T follicular helper cell (primary cell): ENCODE results near the gene RAI14.
"Not testable (repeated sequence)": the region's sequence is repeated elsewhere in the genome, so short reads cannot be mapped to it uniquely, and the experiment has no call there.

Source experiments
- DNase-seq: peaks from one replicate; pipeline ENCODE4 v3.0.0-alpha.2; 2020; ENCODE audit warnings: low read depth

The RAI14 gene

GRCh38 chr5:34770486-34770885 lies 114.4 kb downstream of the RAI14 start:
- DNase-seq = no peak

DNA sequence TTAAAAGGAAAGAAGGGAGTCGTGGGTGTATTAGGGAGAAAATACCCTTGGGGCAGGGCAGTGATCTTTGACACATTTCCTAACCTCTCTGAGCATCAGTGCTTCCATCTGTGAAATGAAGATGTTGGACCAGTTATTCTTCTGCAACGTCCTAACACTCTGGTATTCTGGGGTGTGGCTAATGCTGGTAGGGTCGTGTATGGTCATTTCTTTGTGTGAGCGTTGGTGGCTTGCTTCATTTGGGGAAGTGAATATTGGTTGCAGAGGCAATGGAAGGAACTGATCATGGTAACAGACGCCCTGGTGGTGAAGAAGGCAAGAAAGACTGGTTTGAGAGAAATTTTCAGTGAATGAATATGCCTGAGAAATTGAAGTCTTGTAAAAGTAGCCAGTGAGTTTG lies 114.9 kb downstream of the RAI14 start:
- no peak for DNase-seq

DNA sequence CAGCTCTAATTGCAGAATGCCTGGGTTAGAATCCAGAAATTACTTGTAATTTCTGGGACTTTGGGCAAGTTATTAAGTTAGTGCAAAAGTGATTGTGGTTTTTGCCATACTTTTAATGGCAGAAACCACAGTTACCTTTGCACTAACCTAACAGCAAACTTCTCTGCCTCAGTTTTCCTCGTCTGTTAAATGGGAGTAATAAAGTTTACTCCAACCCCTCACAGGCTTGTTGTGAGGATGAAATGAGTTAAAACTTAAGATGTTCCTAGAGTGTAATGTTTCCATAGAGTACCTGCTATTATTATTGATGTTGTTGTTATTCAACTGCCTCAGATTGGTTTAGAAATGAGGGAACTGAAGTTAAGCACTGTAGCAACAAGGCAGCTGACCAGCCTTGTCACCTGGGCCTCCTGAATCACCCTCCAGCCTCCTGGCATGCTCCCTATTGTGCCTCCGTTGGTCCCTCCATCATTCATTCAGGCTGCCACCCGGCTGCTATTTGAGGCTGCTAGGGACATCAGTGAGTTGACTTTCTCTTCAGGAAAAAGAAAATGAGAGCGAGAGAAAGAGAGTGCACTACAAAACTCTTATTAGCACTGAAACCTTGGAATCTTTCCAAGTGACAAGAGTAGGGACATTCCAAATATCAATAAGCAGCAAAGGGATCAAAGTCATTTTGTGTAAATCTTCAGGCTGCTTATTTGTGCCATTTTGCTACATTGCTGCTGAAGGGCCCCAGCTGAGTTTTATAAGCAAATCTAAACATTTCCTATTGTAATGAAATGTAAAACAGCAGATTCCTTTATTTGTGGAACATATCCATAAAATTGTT lies 116.4 kb downstream of the RAI14 start:
- no peak for DNase-seq

DNA sequence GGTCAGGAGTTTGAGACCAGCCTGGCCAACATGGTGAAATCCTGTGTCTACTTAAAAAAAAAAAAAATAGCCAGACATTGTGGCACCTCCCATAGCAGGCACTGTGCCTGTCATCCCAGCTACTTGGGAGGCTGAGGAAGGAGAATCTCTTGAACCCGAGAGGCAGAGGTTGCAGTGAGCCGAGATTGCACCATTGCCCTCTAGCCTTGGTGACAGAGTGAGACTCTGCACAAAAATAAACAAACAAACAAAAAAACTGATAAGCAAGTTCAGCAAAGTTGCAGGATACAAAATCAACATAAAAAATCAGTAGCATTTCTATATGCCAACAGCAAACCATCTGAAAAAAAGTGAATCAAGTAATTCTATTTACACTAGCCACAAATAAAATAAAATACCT lies 118.0 kb downstream of the RAI14 start:
- DNase-seq = no peak

DNA sequence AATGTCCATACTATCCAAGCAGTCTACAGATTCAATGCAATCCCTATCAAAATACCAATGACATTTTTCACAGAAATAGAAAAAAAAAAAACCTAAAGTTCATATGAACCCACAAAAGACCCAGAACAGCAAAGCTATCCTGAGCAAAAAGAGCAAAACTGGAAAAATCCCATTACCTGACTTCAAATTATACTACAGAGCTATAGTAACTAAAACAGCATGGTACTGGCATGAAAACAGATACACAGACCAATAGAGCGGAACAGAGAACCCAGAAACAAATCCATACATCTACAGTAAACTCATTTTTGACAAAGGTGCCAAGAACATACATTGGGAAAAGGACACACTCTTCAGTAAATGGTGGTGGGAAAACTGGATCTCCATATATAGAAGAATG lies 118.5 kb downstream of the RAI14 start:
- not testable (repeated sequence) for DNase-seq

- DNase-seq = no peak
Measured at GRCh38 chr5:34775886-34776285, 119.8 kb downstream of the RAI14 start.

DNA sequence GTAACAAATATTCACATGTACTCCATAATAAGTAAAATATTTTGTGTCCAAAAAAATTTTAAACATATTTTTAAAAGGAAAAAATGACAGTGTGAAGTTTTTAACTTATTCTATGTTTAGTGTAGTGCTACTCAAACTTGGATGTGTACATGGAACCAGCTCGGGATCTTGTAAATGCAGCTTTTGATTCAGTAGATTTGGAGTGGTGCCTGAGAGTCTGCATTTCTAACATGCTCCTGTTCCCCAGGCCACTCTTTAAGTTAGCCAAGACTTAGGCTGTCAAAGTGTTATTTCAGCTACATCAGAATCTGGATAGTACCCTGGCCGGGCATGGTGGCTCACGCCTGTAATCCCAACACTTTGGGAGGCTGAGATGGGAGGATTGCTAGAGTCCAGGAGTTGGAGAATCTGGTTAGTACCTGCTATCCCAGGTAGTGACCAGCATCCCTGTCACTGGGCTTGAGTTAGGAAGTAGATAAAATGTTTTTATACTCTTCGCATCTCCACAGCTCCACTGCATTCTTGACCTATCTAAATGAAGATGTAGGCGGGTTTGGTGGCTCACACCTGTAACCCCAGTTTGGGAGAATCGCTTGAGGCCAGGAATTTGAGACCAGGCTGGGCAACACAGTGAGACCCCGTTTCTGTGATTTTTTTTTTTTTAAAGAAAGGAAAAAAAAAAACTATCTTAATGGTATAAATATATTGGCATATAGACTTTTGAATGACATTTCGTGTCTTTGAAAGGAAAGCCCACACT lies 122.1 kb downstream of the RAI14 start:
- no peak for DNase-seq

DNA sequence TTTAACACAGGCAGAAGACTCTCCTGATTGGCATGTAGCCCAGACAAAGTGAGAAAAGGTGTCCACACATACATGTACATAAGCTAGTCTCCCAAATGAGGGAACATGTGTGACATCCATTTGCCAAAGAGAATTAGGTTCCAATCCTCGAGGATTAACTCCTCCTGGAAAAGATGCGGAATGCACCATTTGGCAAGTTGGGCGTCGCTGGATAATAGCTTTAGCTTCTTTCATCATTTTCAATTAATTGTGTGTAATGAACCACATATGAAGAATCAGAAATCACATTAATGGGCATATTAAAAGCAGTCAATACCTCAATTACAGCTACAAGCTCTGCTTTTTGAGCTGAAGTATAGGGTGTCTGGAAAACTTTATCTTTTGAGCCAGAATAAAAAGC lies 127.8 kb downstream of the RAI14 start:
- not testable (repeated sequence) for DNase-seq

GRCh38 chr5:34787035-34787434 lies 130.9 kb downstream of the RAI14 start:
- DNase-seq = no peak

DNA sequence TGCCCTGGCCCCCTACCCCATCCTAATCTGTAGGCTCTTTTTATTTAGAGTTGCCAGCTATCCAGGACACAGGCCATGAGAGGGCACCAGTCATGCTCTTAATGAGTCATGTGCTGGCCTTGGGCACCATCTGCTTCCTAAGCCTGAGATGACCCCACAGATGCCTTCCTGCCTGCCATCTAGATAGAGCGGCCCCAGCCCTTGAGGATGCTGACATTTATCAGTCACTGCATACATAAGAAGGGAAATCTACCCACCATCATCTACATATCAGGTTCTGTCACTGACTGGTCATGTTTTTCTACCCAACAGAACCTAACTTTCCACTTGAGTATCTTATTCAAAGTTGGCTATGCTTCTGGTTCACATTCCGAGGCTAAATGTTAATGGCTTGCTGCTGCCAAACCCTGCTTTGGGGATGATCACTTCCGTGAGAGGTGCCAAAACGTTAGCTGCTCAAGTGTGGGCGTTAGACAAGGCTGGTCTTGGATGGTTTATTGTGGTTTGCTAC lies 132.9 kb downstream of the RAI14 start:
- no peak for DNase-seq

GRCh38 chr5:34789639-34790038 lies 133.5 kb downstream of the RAI14 start:
- no peak for DNase-seq

DNA sequence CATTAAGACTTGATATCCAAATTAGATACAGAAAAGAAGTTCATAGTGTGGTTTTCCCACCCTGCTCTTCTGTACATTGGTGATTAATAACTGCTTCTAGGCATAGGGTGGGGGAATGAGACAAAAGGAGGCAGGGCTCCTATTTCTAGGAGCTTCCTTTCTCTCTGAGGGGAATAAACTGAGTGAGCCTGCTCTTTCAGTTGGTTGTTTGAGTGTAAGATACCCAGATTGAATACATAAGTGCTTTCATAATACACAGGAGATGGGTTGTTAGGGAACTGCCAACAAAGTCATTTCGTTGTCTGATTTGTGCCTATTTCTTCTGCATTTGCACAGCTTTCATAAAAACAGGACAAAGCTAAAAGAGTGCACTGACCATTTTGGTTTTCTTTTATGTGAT lies 133.9 kb downstream of the RAI14 start:
- DNase-seq = no peak

- DNase-seq = no peak
Measured at GRCh38 chr5:34791761-34792244, 135.7 kb downstream of the RAI14 start.

DNA sequence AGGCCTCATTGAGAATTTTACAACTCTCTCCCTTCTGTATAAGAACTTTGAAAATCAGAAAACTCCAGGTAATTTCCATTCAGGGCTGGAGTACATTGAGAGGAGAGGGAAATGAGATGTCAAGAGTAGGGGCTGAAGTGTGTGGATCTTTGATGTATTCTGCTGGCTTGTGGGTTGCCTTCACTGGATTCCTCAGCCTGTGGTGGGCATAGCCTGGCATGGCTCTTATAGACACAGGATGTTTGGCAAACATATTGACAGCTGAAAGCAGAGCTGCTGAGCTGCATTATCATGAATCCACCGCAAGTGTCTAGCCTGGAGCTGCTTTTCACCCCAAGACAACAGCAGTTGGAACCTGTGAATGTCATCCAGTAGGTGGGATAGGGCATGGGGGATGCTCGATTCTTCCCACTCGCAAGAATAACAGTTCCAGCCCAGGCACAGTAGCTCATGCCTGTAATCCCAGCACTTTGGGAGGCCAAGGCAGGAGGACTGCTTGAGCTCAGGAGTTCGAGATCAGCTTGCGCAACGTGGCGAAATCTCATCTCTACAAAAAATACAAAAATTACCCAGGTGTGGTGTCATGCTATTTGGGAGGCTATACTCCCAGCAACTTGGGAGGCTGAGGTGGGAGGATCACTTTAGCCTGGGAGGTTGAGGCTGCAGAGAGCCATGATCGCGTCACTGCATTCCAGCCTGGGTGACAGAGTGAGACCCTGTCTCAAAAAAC lies 146.9 kb downstream of the RAI14 start:
- no peak for DNase-seq

DNA sequence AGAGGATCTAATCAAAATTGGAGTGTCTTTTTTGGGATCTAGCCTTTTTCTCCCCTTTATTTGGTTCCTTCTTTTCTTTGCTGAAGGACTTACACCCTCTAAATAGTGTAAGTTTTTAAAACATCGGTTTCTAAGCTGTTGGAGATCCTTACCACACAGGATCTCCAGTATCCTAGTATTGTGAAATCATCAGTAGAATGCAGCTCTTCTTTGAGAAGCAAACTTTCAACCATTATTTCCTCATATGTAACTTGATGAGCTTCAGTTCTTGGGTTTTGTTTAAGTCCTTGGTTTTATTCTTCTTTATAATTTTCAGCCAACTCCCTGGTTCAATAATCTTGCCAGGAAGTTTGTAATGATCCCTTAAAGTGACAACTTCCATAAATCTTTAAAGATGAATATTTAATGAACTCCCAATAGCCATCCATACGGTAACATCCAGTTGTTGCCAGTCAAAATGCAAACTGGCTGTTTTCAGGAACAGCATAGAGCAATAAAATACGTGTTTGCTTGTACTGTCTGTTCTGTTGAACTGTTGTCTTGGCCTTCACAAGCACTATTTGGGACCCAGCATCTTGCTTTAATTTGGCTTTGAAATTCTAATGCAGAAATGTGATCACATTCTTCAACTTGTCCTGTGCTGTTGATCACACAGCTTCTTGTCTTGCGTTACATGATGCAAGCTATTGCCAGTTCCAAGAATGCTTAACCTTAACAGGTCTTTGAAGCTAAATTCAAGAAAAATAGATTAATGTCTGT lies 148.0 kb downstream of the RAI14 start:
- DNase-seq = no peak

DNA sequence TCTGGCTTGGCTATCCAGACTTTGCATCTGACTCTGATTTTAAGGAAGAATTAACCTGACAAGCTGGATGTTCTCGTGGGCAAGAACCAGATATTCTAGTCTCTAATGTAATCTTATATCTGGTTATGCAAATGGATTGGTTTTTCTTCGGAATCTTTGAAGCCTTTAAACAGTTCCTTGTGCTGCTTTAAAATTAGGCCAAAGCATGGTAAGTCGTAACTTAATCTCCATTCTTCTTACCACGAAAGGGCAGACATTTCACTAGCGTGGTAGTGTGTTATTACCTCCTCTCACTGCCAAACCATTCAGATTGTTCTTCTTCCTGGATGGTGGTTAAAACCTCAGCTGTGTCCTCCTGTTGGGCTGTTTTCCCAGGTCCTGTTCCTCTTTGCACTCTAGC lies 148.8 kb downstream of the RAI14 start:
- no peak for DNase-seq

DNA sequence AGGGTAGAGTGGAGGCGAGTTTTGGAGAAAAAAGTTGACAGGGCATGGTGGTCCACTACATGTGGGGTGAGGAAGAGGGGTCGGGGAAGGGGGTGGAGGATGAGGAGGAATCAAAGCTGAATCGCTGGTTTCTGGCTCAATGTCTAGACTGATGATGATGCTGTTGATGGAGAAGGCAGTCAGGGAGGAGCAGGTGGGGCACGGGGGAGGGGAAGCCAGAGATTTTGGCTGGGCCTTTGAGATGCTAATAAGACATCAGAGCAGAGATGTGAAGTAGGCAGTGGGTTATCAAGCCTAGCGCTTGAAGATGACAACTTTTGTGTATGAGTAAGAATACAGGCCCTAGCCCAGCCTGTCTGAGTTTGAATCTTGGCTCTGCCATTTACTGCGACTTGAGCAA lies 150.4 kb downstream of the RAI14 start:
- DNase-seq = no peak

DNA sequence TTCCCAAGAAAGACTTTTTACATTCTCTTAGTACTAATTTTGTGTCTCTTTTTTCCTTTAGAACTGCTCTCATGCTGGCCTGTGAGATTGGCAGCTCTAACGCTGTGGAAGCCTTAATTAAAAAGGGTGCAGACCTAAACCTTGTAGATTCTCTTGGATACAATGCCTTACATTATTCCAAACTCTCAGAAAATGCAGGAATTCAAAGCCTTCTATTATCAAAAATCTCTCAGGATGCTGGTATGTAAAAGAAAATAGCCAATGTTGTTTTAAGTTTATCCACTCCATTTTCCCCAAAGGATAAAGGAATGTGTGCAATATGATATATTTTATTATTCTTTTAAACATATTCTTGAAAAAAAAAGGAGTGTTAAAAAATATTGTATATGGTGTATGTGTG lies 155.6 kb downstream of the RAI14 start:
- DNase-seq = no peak

DNA sequence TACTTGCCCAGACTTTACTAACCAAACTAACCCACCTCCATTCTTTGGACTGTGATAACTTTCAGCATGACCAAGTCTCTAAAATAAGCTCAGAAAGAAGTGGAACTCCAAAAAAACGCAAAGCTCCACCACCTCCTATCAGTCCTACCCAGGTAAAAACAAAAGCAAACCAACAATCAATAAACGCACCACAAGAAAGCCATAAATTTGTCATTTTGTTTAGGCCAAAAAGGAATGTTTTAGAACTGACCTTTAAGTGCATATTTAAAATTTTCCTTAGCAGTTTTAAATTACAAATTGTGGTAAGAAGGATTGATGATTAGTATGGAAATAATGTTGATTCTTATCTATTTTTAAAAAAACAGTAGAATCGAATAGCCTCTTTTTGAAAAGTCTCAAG lies 157.4 kb downstream of the RAI14 start:
- DNase-seq = no peak

DNA sequence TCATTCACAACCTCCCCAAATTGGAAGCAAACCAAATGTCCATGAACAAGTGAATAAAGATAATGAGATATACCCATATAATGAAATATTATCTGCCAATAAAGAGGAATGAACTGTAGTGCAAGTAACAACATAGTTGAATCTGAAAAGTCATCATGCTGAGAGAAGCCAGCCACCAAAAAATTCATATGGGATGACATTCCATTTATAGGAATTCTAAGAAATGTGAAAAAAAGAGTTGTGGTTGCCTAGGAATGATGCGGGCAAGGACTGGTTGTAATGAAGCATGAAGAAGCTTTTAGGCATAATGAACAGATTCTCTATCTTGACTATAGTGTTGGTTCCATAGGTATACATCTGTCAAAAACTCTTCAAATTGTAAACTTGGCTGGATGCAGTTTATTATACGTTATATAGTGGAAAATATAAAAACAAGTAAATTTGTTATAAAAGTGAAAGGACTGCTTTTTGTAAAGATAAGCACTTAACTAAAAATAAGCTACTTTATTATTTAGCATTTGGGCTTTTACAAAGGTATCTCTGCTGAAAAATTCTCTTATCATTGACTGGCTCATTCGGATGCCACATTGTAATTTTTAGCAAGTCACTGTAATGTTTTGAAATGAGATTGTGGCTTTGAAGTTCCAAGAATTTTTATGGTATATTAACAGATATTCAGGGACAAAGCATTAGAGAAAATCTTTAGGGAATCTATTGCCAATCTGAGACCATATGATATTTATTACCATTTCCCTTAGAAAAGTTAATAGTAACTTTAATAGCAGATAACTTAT lies 161.6 kb downstream of the RAI14 start:
- DNase-seq = no peak

- DNase-seq = no peak
Measured at GRCh38 chr5:34818717-34819116, 162.6 kb downstream of the RAI14 start.
